H9 (cell line): ENCODE measurements around the gene SERPINA5. TPM values are rescaled to one million over a fixed set of nuclear protein-coding genes. Genes with fewer than 3 reads are reported as not detected.

ENCODE experiments used
- DNase-seq: peaks from one replicate; pipeline ENCODE4 v3.0.0-alpha.2; 2017
- H2AFZ ChIP-seq: one replicate; pipeline ENCODE4 v1.6.1; 2013; ENCODE audit warnings: mild to moderate bottlenecking, low read length, control low read depth, moderate library complexity
- H2AK5ac ChIP-seq: 2 replicates; pipeline ENCODE4 v1.6.1; 2013; ENCODE audit warnings: low read length, control low read depth, mixed read lengths; ENCODE audit not compliant: insufficient read length
- H2BK120ac ChIP-seq: one replicate; pipeline ENCODE4 v1.6.1; 2013; ENCODE audit warnings: low read depth, mild to moderate bottlenecking, low read length, control low read depth, inconsistent platforms; ENCODE audit not compliant: poor library complexity, severe bottlenecking
- H2BK12ac ChIP-seq: 2 replicates; pipeline ENCODE4 v1.6.1; 2013; ENCODE audit warnings: low read length, control low read depth, mixed read lengths, low read depth; ENCODE audit not compliant: insufficient read length
- H2BK15ac ChIP-seq: 2 replicates; pipeline ENCODE4 v1.6.1; 2013; ENCODE audit warnings: low read depth, low read length, control low read depth
- H2BK20ac ChIP-seq: one replicate; pipeline ENCODE4 v1.6.1; 2013; ENCODE audit warnings: low read depth, mild to moderate bottlenecking, low read length, control low read depth, inconsistent platforms; ENCODE audit not compliant: poor library complexity, severe bottlenecking
- H2BK5ac ChIP-seq: 2 replicates; pipeline ENCODE4 v1.6.1; 2013; ENCODE audit warnings: low read length, control low read depth, mixed read lengths; ENCODE audit not compliant: insufficient read length
- H3K14ac ChIP-seq: 2 replicates; pipeline ENCODE4 v1.6.1; 2013; ENCODE audit warnings: low read length, control low read depth; ENCODE audit not compliant: insufficient read depth
- H3K18ac ChIP-seq: 2 replicates; pipeline ENCODE4 v1.6.1; 2013; ENCODE audit warnings: low read depth, mild to moderate bottlenecking, mixed read lengths, low read length, control low read depth; ENCODE audit not compliant: insufficient read length
- H3K23ac ChIP-seq: 2 replicates; pipeline ENCODE4 v1.6.1; 2013; ENCODE audit warnings: low read length, control low read depth, mixed read lengths, low read depth; ENCODE audit not compliant: insufficient read length
- H3K23me2 ChIP-seq: 2 replicates; pipeline ENCODE4 v1.6.1; 2013; ENCODE audit warnings: low read depth, mild to moderate bottlenecking, mixed read lengths, low read length, control low read depth; ENCODE audit not compliant: insufficient read length, poor library complexity, severe bottlenecking
- H3K27ac ChIP-seq: 2 replicates; pipeline ENCODE4 v1.5.1; 2013; ENCODE audit warnings: low read length, control low read depth, mixed read lengths, low read depth; ENCODE audit not compliant: insufficient read length
- H3K27me3 ChIP-seq: 2 replicates; pipeline ENCODE4 v1.6.1; 2013; ENCODE audit warnings: low read length, control low read depth, inconsistent platforms; ENCODE audit not compliant: insufficient read depth
- H3K4ac ChIP-seq: 2 replicates; pipeline ENCODE4 v1.6.1; 2013; ENCODE audit warnings: low read depth, mild to moderate bottlenecking, control low read depth, inconsistent platforms, low read length, moderate library complexity
- H3K4me1 ChIP-seq: 2 replicates; pipeline ENCODE4 v1.6.1; 2013; ENCODE audit warnings: low read length, control low read depth, inconsistent platforms; ENCODE audit not compliant: insufficient read depth
- H3K4me2 ChIP-seq: 2 replicates; pipeline ENCODE4 v1.6.1; 2013; ENCODE audit warnings: low read length, control low read depth, mixed read lengths; ENCODE audit not compliant: insufficient read length, insufficient read depth
- H3K56ac ChIP-seq: 2 replicates; pipeline ENCODE4 v1.6.1; 2013; ENCODE audit warnings: low read depth, mild to moderate bottlenecking, mixed read lengths, low read length, control low read depth; ENCODE audit not compliant: insufficient read length
- H3K79me1 ChIP-seq: 2 replicates; pipeline ENCODE4 v1.6.1; 2013; ENCODE audit warnings: low read depth, mild to moderate bottlenecking, moderate library complexity, low read length, control low read depth, inconsistent platforms; ENCODE audit not compliant: insufficient read depth, poor library complexity, severe bottlenecking
- H3K79me2 ChIP-seq: 2 replicates; pipeline ENCODE4 v1.6.1; 2013; ENCODE audit warnings: low read length, control low read depth, inconsistent platforms; ENCODE audit not compliant: insufficient read depth
- H3K9ac ChIP-seq: 2 replicates; pipeline ENCODE4 v1.6.1; 2013; ENCODE audit warnings: low read length, control low read depth, mixed read lengths; ENCODE audit not compliant: insufficient read length; ENCODE audit errors: extremely low read depth
- H3K9me3 ChIP-seq: one replicate; pipeline ENCODE4 v1.6.1; 2013; ENCODE audit warnings: low read depth, low read length, inconsistent platforms; ENCODE audit not compliant: control insufficient read depth
- H3T11ph ChIP-seq: one replicate; pipeline ENCODE4 v1.6.1; 2013; ENCODE audit warnings: mild to moderate bottlenecking, low read length, control low read depth, inconsistent platforms
- H4K20me1 ChIP-seq: one replicate; pipeline ENCODE4 v1.6.1; 2013; ENCODE audit not compliant: control insufficient read depth, insufficient read length, insufficient read depth
- H4K5ac ChIP-seq: 2 replicates; pipeline ENCODE4 v1.6.1; 2013; ENCODE audit warnings: low read depth, mild to moderate bottlenecking, mixed read lengths, low read length, control low read depth; ENCODE audit not compliant: insufficient read length
- H4K8ac ChIP-seq: replicated peaks from 2 replicates; pipeline ENCODE4 v1.6.1; 2013; ENCODE audit warnings: low read length, control low read depth, mixed read lengths, low read depth; ENCODE audit not compliant: insufficient read length
- H4K91ac ChIP-seq: 2 replicates; pipeline ENCODE4 v1.6.1; 2013; ENCODE audit warnings: low read depth, mild to moderate bottlenecking, moderate library complexity, mixed read lengths, low read length, control low read depth; ENCODE audit not compliant: insufficient read length
- H3K27ac Mint-ChIP-seq, 3 experiments: 2 replicates in 2 of 3; 3 replicates in 1 of 3; pipeline ENCODE4 v1.8.0; 2020 to 2021; ENCODE audit warnings: mixed read lengths in 3 of 3, mild to moderate bottlenecking in 1 of 3, moderate library complexity in 1 of 3
- H3K27me3 Mint-ChIP-seq: 2 replicates; pipeline ENCODE4 v1.8.0; 2021; ENCODE audit warnings: low read depth, mild to moderate bottlenecking, moderate library complexity, mixed read lengths
- H3K36me3 Mint-ChIP-seq, 3 experiments: 2 replicates in 2 of 3; 3 replicates in 1 of 3; pipeline ENCODE4 v1.8.0; 2020 to 2021; ENCODE audit warnings: low read depth in 3 of 3, mixed read lengths in 3 of 3; ENCODE audit not compliant: insufficient read depth in 1 of 3
- H3K4me1 Mint-ChIP-seq, 2 experiments: 2 replicates each; pipeline ENCODE4 v1.8.0; 2020; ENCODE audit warnings: mixed read lengths in 2 of 2
- H3K4me3 Mint-ChIP-seq, 2 experiments: 2 replicates in 1 of 2; 3 replicates in 1 of 2; pipeline ENCODE4 v1.8.0; 2020 to 2021; ENCODE audit warnings: mild to moderate bottlenecking in 2 of 2, mixed read lengths in 2 of 2, moderate library complexity in 1 of 2
- H3K9me3 Mint-ChIP-seq, 2 experiments: 2 replicates in 1 of 2; 3 replicates in 1 of 2; pipeline ENCODE4 v1.8.0; 2020; ENCODE audit warnings: mild to moderate bottlenecking in 2 of 2, mixed read lengths in 2 of 2, moderate library complexity in 1 of 2
- CTCF ChIP-seq: fragments of 200-600 bp; sonication (generic); conservative IDR thresholded peaks from 3 replicates; pipeline ENCODE4 v1.8.0; 2021; ENCODE audit warnings: antibody characterized with exemption, mild to moderate bottlenecking
- WGBS: extraction: QIAGEN DNeasy Blood & Tissue Kit; methylation state at CpG from one replicate; pipeline ENCODE4 v1.1.7; 2013; ENCODE audit warnings: missing lambda C conversion rate, low lambda C conversion rate, mixed read lengths; ENCODE audit not compliant: insufficient read length; ENCODE audit errors: extremely low coverage; 5-methylcytosine and 5-hydroxymethylcytosine counted together
- total RNA-seq: library from RNA; stranded (reverse); gene quantifications from 2 replicates; pipeline ENCODE4 v1.2.1, GENCODE V29; 2021

SERPINA5 gene
- total RNA-seq, 1 experiment from 2014 or later = 1.1 TPM

DNA sequence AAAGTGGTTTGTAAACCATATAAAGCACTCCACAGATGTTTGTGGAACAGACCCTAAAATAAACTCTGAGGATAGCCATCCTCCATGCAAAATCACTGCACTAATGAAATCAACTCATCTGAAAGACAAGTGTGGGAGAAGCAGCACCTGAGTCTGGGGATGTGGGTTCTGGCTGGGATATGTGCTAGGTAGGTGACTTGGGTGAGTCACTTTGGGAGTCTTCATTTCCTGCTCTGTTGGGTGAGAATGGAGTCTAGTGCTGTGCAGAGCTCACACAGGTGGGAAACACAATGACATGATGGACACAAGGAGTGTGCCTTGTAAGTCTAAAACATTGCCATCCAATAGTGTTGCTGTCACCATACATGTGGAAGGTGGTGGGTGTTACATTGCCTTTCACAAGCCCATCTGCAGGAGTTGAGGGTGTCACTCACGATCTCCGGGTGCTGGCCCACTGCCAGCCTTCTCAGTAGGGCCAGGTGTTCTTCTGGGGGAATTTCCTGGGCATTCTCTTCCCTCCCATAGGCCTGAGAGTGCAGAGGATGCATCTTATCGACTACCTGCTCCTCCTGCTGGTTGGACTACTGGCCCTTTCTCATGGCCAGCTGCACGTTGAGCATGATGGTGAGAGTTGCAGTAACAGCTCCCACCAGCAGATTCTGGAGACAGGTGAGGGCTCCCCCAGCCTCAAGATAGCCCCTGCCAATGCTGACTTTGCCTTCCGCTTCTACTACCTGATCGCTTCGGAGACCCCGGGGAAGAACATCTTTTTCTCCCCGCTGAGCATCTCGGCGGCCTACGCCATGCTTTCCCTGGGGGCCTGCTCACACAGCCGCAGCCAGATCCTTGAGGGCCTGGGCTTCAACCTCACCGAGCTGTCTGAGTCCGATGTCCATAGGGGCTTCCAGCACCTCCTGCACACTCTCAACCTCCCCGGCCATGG is 18.0 kb upstream of the SERPINA5 start:
- Histone ChIP-seq H3K9me3 (no peaks in the 10 kb centered on the region), H3K18ac (no peak overlapping the region), H3K79me2 (no peaks in the 10 kb centered on the region), H4K8ac (no peak overlapping the region), H3K4ac (no peak overlapping the region), H3K14ac (no peak overlapping the region), H3K23me2 (no peaks in the 10 kb centered on the region), H2BK15ac (no peak overlapping the region), H4K20me1 (no peaks in the 10 kb centered on the region), H2BK120ac (no peak overlapping the region), H4K91ac (no peak overlapping the region), H2AFZ (no peak overlapping the region), H3K23ac (no peak overlapping the region), H3K56ac (no peak overlapping the region), H3K27ac (no peak overlapping the region), H3T11ph (no peak overlapping the region), H3K79me1 (no peaks in the 10 kb centered on the region), H2BK12ac (no peak overlapping the region), H2BK20ac (no peak overlapping the region), H3K27me3 (no peaks in the 10 kb centered on the region), H2BK5ac (no peak overlapping the region), H3K4me1 (no peaks in the 10 kb centered on the region), H2AK5ac (no peak overlapping the region), H4K5ac (no peak overlapping the region), H3K9ac (no peak overlapping the region), H3K4me2 (no peak overlapping the region)
- Mint-ChIP-seq H3K4me3 (no peak overlapping the region), H3K4me1 (no peaks in the 10 kb centered on the region), H3K36me3 (no peaks in the 10 kb centered on the region), H3K27me3 (peaks cover 8% of the 10 kb centered on the region), H3K9me3 (no peaks in the 10 kb centered on the region; a peak in 1 of 5 replicates), H3K27ac (peak overlapping the region in 1 of 3 experiments; percentile 57; a peak in 1 of 7 replicates)
- DNase-seq = no peak
- TF ChIP-seq CTCF = no peak
- no CpG with 5 or more reads among the region's 16 CpGs for WGBS
